GM21528 (cell line): ENCODE measurements around the gene PLAAT2.
A peak's percentile ranks its signal among the peaks of the same experiment; 100 is the strongest.
"Not testable (repeated sequence)": the region's sequence is repeated elsewhere in the genome, so short reads cannot be mapped to it uniquely, and the experiment has no call there.

Source experiments
- ATAC-seq: cut with Tn5 transposase; IDR thresholded peaks from one replicate; pipeline ENCODE4 v1.9.1; 2021; ENCODE audit warnings: mild to moderate bottlenecking, moderate library complexity; ENCODE audit not compliant: unreplicated experiment, low FRiP score

PLAAT2 gene

DNA sequence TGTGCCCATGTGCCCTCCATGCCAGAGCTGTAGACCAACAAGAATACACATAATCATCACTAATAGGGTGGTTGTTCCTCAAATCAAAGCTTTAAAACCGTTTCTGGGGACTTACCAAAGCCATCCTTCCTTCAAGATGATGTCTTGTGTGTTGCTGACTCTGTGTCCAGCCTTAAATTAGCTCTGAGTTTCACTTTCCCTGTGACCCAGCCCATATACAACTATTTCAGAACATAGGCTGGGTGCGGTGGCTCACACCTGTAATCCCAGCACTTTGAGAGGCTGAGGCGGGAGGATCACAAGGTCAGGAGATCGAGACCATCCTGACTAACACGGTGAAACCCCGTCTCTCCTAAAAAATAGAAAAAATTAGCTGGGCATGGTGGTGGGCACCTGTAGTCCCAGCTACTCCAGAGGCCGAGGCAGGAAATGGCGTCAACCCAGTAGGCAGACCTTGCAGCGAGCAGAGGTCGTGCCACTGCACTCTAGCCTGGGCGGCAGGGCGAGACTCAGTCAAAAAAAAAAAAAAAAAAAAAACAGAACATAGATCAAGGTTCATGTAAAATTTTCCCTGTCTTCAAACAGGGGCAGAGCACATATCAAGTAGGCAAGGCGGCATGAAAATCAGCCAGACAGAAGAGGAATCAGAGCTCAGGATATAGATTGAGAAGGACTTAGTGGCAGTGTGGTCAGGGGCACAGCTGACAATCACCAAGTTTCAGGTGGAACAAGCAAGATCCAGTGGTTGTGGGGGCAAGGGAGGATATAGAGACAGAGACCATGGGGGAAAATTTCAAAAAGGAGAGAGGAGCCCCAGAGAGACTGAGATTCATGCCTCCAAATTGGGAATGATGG lies at the start of gene PLAAT2:
TSS of gene PLAAT2 (minus strand) at position 179 of the 855 bp plus-strand sequence. CDS start at position 124, 55 bp downstream.
- peak; percentile 1 for ATAC-seq

DNA sequence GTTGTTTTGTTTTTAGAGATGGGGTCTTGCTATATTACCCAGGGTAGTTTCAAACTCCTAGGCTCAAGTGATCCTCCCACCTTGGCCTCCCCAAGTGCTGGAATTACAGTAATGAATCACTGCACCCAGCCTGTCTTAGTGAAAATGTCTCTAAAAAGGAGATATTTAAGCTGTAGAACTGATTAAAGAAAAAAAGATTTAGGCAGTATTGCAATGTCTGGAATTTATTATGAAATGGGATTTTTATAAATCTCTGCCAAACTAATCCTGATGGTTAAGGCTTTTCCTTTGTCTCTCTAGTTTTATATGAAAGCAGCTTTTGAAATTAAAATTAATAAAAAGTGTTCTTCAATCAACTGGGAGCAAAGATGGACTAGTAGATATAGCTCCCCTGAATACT lies 49.0 kb upstream of the PLAAT2 start:
- no peak for ATAC-seq

DNA sequence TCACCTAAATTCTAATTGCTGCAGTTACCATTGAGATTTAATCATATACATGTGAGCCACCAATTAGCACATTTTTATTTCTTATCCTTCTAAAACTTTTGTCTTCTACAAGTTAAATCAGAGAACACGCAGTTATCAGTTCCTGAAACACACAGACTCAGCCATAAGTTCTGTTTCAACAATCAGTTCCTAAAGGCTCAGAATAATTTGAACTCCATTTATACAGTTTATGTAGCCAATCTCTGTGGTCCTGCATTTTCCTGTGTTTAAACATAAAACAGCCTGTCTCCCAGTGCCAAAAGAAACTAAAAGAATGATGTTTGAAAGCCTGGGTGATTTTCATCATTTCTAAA lies 48.2 kb upstream of the PLAAT2 start:
- ATAC-seq, result no peak

DNA sequence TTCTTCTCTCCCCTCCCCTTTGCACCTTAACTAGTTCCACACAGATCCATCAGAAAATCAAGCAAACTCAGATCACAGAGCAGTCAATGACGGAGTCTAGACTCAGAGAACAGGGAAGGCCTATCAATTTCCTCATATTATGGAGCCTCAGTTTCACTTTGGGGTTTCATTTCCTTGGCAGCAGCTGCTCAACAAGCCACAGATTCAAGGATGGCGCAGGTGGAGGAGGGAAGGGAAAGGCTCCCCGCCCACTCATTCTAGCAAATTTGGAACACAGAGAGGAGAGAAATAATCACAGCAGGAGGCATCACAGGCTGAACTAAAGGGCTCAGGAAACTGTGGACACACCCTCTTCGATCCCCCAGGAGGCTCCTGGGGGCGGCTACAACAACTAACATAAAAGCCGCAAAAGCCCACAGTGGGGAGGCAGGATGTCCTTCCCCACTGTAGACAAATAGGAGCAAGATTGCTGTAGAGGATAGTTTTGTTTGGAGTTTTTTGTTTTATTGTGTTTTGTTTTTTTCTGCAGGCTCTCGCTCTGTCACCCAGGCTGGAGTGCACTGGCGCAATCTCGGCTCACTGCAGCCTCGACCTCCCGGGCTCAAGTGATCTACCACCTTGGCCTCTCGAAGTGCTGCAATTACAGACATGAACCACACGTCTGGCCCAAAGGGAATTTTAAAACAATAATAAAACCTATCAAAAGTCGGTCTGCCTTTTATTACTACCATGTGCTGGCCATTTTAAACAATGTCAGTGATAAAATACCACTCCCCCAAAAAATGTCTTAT lies 47.6 kb upstream of the PLAAT2 start:
- no peak for ATAC-seq

DNA sequence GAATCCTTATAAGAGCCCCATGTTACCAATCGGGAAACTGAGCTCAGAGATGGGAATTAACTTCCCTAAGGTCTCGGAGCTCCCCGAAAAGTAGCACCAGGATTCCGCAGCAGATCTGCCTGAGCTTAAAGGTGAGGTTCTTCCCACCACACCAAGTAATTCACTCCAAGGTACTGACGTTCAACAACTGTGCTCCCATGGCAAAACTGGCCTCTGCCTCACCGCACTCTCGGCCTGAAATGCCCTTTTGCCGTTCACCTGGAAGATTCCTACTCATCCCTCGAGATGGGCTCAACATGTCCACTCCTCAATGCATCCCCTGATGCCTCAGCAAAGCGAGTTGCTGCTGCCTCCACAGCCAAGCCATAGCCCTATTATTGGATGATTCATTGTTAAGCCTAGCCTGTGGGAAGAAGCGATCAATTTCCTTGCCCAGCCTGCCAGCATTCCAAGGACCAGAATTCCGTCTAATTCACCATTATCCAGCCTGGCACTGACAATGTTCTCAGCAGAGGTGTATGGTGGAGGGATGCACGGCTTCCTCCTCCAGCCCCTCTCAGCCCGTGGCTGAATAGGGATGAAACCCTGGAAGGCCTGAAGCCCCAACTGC lies 46.9 kb upstream of the PLAAT2 start:
- no peak for ATAC-seq

- ATAC-seq, result no peak
These were observed 46.4 kb upstream of the PLAAT2 start for GRCh38 chr11:63609536-63609935.

GRCh38 chr11:63608353-63609345 lies 45.5 kb upstream of the PLAAT2 start:
- ATAC-seq, result no peak

DNA sequence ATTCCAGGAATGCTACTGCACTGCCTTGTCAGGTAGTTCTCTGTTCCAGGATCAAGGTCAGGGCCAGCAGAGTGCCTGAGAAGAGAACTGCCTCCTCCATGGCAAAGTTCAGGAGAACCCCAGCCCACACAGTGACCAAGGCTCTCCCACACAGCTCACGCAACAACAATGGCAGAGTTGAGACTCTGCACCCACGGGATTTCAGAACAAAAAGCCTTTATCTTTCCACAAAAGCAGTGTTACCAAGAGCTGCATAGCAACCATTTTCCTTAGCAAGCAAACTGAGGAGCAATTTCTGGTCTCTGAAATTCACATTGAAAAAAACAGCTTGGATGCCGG lies 40.0 kb upstream of the PLAAT2 start:
- no peak for ATAC-seq

GRCh38 chr11:63602290-63603179 lies 39.4 kb upstream of the PLAAT2 start:
- not testable (repeated sequence) for ATAC-seq

DNA sequence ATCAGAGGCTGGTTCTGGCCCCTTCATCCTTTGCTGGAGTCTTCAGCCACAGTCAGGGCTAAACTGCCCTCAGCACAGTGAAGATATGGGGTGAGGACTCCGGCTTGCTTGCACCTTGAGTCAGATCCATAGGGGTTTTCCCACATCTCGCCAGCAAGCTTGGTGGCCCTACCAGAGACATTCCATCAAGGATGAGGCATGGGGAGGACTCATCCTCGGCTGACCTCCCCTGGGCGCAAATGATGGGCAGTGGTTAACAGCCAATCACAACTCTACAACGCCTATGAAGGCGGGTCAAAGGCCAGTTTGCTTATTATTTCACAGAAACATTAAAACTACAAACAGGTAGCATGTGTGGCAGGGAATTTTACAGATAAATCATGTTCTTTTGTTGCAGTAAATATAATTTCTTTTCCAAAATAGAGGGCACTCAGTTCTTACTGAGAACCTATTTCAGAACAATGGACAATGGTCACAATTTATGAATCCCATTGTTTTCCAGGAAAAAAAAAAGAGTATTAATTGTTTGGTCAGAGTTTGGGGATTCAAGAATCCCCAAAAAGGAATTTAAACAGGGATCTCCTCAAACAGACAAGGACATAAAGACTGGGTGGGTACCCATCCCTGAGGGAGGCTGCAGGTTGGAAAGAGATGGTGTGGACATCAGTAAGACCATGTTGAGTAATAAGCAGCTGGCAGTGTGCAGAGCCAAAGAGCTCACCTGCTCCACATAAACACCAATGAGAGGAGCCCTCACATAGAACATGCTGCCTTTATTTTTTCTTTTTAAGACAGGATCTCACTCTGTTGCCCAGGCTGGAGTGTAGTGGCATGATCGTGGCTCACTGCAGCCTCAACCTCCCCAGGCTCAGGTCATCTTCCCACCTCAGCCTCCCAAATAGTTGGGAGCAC lies 36.3 kb upstream of the PLAAT2 start:
- no peak for ATAC-seq

DNA sequence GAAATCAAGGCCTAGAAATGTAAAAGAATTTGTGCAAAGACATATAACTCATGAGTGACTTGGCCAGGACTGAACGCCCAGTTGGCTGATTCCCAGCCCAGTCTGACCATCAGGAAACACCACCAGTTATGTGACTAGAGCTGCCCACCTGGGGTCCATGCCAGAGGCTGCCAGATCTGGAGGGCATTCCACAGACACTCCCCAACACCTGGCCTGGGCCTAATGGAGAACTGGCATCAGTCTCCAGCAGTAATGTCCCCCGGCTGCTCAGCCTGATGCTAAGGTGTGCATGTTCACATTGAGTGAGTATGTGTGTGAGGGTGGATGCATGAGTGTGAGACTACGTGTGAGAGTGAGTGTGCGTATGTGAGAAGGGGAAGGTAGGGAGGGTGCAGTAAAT lies 35.4 kb upstream of the PLAAT2 start:
- ATAC-seq, result no peak

DNA sequence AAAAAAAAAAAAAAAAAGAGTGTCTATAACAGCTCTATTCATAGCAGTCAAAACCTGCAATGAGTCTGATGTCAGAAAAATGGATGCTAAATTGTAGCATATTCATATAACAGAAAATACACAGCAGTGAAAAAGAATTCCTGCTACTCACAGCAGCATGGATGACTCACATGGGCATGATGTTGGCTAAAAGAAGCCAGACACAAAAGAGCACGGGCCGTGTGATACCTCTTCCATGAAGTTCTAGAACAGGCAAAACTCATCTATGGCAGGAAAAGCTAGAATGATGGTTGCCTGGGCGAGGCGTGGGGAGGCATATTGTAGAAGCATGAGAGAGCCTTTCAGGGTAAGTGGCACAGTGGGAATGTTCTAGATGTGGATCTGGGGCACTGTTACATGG lies 32.1 kb upstream of the PLAAT2 start:
- ATAC-seq, result no peak

DNA sequence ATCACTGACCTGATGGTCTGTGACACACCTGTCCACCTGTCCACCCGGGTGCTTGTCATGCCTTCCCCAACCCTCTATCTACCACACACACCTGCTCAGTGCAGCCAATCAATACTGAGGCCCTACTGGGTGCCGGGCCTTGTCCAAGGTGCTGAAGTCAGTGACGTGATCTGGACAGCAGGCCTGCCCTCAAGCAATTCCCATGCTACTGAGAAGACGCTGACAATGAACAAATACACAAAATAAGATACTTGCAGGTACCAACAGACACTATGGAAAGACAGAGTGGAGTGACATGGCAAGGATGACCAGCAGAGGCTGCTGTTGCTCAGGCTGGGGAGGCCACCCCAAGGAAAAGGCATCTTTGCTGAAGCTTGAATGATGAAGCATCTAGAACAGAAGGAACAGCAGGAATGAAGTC lies 29.8 kb upstream of the PLAAT2 start:
- no peak for ATAC-seq

DNA sequence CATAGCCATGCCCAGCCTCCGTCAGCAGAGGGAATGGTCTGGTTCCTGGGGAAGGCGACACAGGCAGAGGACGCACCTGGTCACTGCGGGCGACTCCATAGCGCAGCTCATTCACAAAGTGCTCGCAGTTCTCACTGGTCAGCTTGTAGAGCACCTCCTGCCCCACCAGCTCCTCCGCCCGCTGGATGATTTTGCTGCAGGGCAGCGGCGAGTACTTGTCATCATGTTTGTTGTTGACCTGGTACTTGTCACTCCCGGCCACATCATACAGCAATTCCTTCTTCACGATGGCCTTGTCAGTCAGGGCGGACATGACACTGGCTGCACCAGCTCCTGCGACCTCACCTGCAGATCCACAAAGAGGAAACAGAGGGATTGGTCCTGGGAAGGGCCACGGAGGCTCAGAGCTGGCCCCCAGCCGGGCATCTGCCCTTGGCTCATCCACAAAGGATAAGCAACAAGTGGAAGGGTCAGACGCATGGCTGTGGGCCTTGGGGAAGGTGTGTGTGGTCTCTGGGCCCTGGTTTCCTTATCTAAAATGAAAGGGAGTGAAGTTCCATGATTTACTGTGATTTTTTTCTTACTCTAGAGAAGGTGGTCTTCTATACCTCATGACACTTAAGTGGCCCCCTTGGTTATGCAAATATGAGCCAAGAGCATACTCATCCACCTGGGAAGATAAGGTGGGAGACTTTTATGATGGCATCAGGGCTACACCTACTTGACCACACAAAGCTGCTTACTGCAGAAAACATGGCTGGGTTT lies 27.0 kb upstream of the PLAAT2 start:
- no peak for ATAC-seq

DNA sequence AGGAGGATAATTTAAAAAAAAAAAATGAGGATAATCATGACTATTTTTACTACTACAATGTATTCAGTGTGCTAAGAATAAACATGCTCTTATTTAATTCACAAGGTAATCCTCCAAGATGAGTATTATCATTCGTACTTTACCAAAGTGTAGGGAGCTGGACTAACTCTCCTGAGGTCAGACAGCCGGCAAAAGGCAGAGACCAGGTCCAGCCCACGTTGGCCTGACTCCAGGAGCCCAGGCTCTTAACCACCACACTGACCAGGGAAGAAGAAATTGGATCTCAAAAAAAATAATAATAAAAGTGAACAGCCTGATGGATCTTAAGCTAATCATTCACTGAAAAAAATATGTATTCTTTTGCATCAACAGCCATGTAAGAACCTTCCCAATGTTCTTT lies 25.8 kb upstream of the PLAAT2 start:
- no peak for ATAC-seq

GRCh38 chr11:63586451-63587166 lies 23.4 kb upstream of the PLAAT2 start:
- ATAC-seq, result no peak

- no peak for ATAC-seq
These were observed 20.1 kb upstream of the PLAAT2 start for GRCh38 chr11:63583357-63583677.
